GM12878 (cell line): ENCODE results near the gene PAX2. TPM values are rescaled to one million over a fixed set of nuclear protein-coding genes. Genes with fewer than 3 reads are reported as not detected.

Experiments
- ATAC-seq: fragments of 200-7000 bp; cut with Tn5 transposase; 3 replicates; pipeline ENCODE4 v1.9.1; 2020; ENCODE audit warnings: mild to moderate bottlenecking, moderate library complexity
- BruUV-seq: library from RNA; stranded (reverse); fragments of 400-500 nt; replicated peaks from 2 replicates; lab custom pipeline; 2021; lab: Mats Ljungman, UMichigan
- CTCF ChIA-PET: fragments of 300-600 bp; sonication (Branson Sonifier 250); formaldehyde crosslinking; extraction: SDS; loops from one replicate; lab custom pipeline; 2021; ENCODE audit warnings: inconsistent platforms; lab: Yijun Ruan, JAX
- POLR2A ChIA-PET: fragments of 350-600 bp; formaldehyde crosslinking; extraction: SDS; loops from one replicate; lab custom pipeline; 2021; ENCODE audit warnings: inconsistent platforms; lab: Charles Lee
- RAD21 ChIA-PET: fragments of 300-600 bp; sonication (Branson Sonifier 250); formaldehyde crosslinking; loops from one replicate; lab custom pipeline; 2023; ENCODE audit warnings: antibody characterized with exemption; ENCODE audit not compliant: unreplicated experiment; lab: Charles Lee
- SMC1A ChIA-PET: fragments of 300-600 bp; sonication (Branson Sonifier 250); formaldehyde crosslinking; loops from one replicate; lab custom pipeline; 2023; ENCODE audit not compliant: unreplicated experiment, uncharacterized antibody; lab: Charles Lee
- DNase-seq: peaks from one replicate; pipeline ENCODE4 v3.0.0-alpha.2; 2011; ENCODE audit warnings: low read depth, low spot score
- FAIRE-seq: peaks from 3 replicates; lab custom pipeline; 2011; peaks lifted over from hg19 to GRCh38; lab: Jason Lieb, UNC
- H2AFZ ChIP-seq: 2 replicates; pipeline ENCODE4 v1.6.0; 2011; ENCODE audit warnings: low read depth, low read length, control low read depth; ENCODE audit not compliant: control insufficient read depth
- H3K27ac ChIP-seq: 2 replicates; pipeline ENCODE4 v1.5.1; 2011; ENCODE audit warnings: control low read depth; ENCODE audit not compliant: control insufficient read depth, insufficient read depth
- H3K27me3 ChIP-seq, 2 experiments: replicated peaks in 1 of 2; 2 replicates each; pipeline versions ENCODE4 v1.6.0 to v1.6.1; 2011; ENCODE audit warnings: low read length in 1 of 2; ENCODE audit not compliant: control insufficient read depth in 2 of 2, insufficient read depth in 2 of 2
- H3K36me3 ChIP-seq, 2 experiments: 2 replicates each; pipeline ENCODE4 v1.5.1; 2011; ENCODE audit warnings: low read length in 1 of 2; ENCODE audit not compliant: control insufficient read depth in 2 of 2, insufficient read depth in 2 of 2
- H3K4me1 ChIP-seq: 2 replicates; pipeline ENCODE4 v1.6.1; 2011; ENCODE audit warnings: mild to moderate bottlenecking, low read length, moderate library complexity, mixed read lengths; ENCODE audit not compliant: control insufficient read depth, insufficient read depth
- H3K4me2 ChIP-seq: 2 replicates; pipeline ENCODE4 v1.6.0; 2011; ENCODE audit warnings: control low read depth; ENCODE audit not compliant: control insufficient read depth, insufficient read depth
- H3K4me3 ChIP-seq: fragments of 200-600 bp; sonication (generic); 2 replicates; pipeline ENCODE4 v1.5.1; 2016
- H3K79me2 ChIP-seq: 2 replicates; pipeline ENCODE4 v1.6.0; 2011; ENCODE audit warnings: low read length; ENCODE audit not compliant: control insufficient read depth, insufficient read depth
- H3K9ac ChIP-seq: 2 replicates; pipeline ENCODE4 v1.8.0; 2011; ENCODE audit warnings: low read length, control low read depth, mixed read lengths; ENCODE audit not compliant: control insufficient read depth, insufficient read depth
- H3K9me3 ChIP-seq: replicated peaks from 3 replicates; pipeline ENCODE4 v1.5.1; 2011; ENCODE audit warnings: mild to moderate bottlenecking, low read length; ENCODE audit not compliant: control insufficient read depth, insufficient read depth
- H4K20me1 ChIP-seq: 2 replicates; pipeline ENCODE4 v1.6.0; 2011; ENCODE audit not compliant: control insufficient read depth, insufficient read depth
- CHD4 ChIP-seq: fragments of 200-600 bp; sonication (generic); IDR thresholded peaks from 2 replicates; pipeline ENCODE4 v1.6.1; 2016; ENCODE audit warnings: mild to moderate bottlenecking
- E4F1 ChIP-seq: fragments of 450-650 bp; IDR thresholded peaks from 2 replicates; pipeline ENCODE4 v1.6.1; 2018; ENCODE audit warnings: borderline replicate concordance, mild to moderate bottlenecking; ENCODE audit not compliant: partially characterized antibody
- SKIL ChIP-seq: fragments of 450-650 bp; IDR thresholded peaks from 2 replicates; pipeline ENCODE4 v1.6.1; 2017; ENCODE audit warnings: mild to moderate bottlenecking, low read depth, inconsistent platforms; ENCODE audit not compliant: poor library complexity, severe bottlenecking
- STAT3 ChIP-seq: IDR thresholded peaks from 2 replicates; pipeline ENCODE4 v1.6.1; 2011; ENCODE audit warnings: low read depth, low read length, improper control_type of control experiment
- ZBED1 ChIP-seq: IDR thresholded peaks from 2 replicates; pipeline ENCODE4 v1.6.1; 2016; ENCODE audit warnings: borderline replicate concordance
- WGBS: methylation state at CpG from one replicate; pipeline ENCODE4 v1.1.6; 2016; ENCODE audit warnings: low lambda C conversion rate; ENCODE audit not compliant: insufficient replicate concordance, insufficient coverage; ENCODE audit errors: missing lambda C conversion rate; 5-methylcytosine and 5-hydroxymethylcytosine counted together
- in situ Hi-C: fragments of 300-500 bp; cut with MboI; formaldehyde crosslinking; loops from 9 replicates; pipeline ENCODE4 v1.14.3; 2018; ENCODE audit warnings: mixed read lengths
- intact Hi-C: fragments of 100-400 bp; cut with micrococcal nuclease; formaldehyde crosslinking; loops from one replicate; pipeline ENCODE4 v1.14.2; 2022; ENCODE audit not compliant: unreplicated experiment
- polyA plus RNA-seq, 11 experiments: library from polyadenylated mRNA; depleted of rRNA in 4 of 11; unstranded in 6 of 11; stranded (reverse) in 5 of 11; fragments of >200 nt; fragmentation: Nextera tagmentation in 4 of 11; fragmentation: Illumina TruSeq in 1 of 11; extraction: Ambion mirVana in 4 of 11; extraction: Trizol in 1 of 11; gene quantifications; 1 replicate in 1 of 11; 2 replicates in 10 of 11; pipeline versions ENCODE4 v1.2.1 to v1.2.3, GENCODE V29; 2011 to 2016; ENCODE audit warnings: inconsistent platforms in 2 of 11, missing spikeins in 2 of 11, low read depth in 1 of 11
- total RNA-seq, 4 experiments: library from RNA; depleted of rRNA in 3 of 4; stranded (reverse); fragments of >200 nt in 3 of 4; fragmentation: Illumina TruSeq in 1 of 4; extraction: Trizol in 1 of 4; gene quantifications; 2 replicates each; pipeline versions ENCODE4 v1.2.1 to v1.2.3, GENCODE V29; 2013 to 2021

PAX2 gene
- total and polyA plus RNA-seq, 10 of the 15 experiments (the other 5 are each of a cell fraction or from before 2014, with no cell fraction given) = not detected

- H3K4me2 ChIP-seq = no peak overlapping the region
- intact Hi-C loops = no loop called here
- TF ChIP-seq SKIL (no peak), CHD4 (no peak), ZBED1 (no peak), E4F1 (no peak), STAT3 (no peak)
- H3K9ac ChIP-seq = no peak overlapping the region
- FAIRE-seq (no peak), DNase-seq (no peak), ATAC-seq (peak; percentile 54)
- WGBS = 53% methylated on average over 1 of the region's 1 CpG
- ChIA-PET RAD21 (no interaction called here), SMC1A (no interaction called here), CTCF (interaction anchor here (1.5 kb wide), 1 partner anchor 32 kb away, joined by 6 read pairs; no protein-coding TSS in a partner anchor), POLR2A (no interaction called here)
- no peaks in the 10 kb centered on the region for H3K4me1 ChIP-seq
- H3K27ac ChIP-seq = no peak overlapping the region
- no peaks in the 10 kb centered on the region; a peak in 2 of 4 replicates for H3K27me3 ChIP-seq
- no peaks in the 10 kb centered on the region for H3K36me3 ChIP-seq
- in situ Hi-C loops = no loop called here
- no TSS peak for BruUV-seq
- H3K4me3 ChIP-seq = no peak overlapping the region
- H4K20me1 ChIP-seq = no peaks in the 10 kb centered on the region
- no peaks in the 10 kb centered on the region; the same call in 2 of the 3 replicates for H3K9me3 ChIP-seq
- H3K79me2 ChIP-seq = no peaks in the 10 kb centered on the region
- H2AFZ ChIP-seq = no peak overlapping the region
These were observed 48.3 kb upstream of the PAX2 start for GRCh38 chr10:100697070-100697469.
